Measurements from ENCODE around the gene C12orf56. TPM values are rescaled to one million over a fixed set of nuclear protein-coding genes. Genes with fewer than 3 reads are reported as not detected.

C12orf56 gene
- polyA plus RNA-seq, 1 donor (not counting 4 experiments of a cell fraction or from before 2014, with no cell fraction given) = 0.14 TPM

GRCh38 chr12:64229240-64229639 lies 161.3 kb downstream of the C12orf56 start:
- dilution Hi-C loops (cut with MboI; ENCODE audit: extremely low pct_ligation_motif_present, low sequenced_read_pairs) = no loop called here
- DNase-seq (ENCODE audit: low read depth, low spot score) = no peak
- H3K9me3 ChIP-seq (ENCODE audit: control insufficient read depth, low read depth, low read length) = no peaks in the 10 kb centered on the region

GRCh38 chr12:64225626-64226025 lies 164.9 kb downstream of the C12orf56 start:
- Histone ChIP-seq H3K4me1 (ENCODE audit: control insufficient read depth, extremely low read depth, insufficient read depth, low read length) (peaks cover 10% of the 10 kb centered on the region), H3K27me3 (ENCODE audit: control insufficient read depth, extremely low read depth, insufficient read depth, low read length) (no peaks in the 10 kb centered on the region), H3K36me3 (ENCODE audit: control insufficient read depth in 2 of 2, extremely low read depth in 1 of 2, insufficient read depth in 2 of 2, low read length in 2 of 2) (no peaks in the 10 kb centered on the region), H3K9ac (ENCODE audit: control insufficient read depth, extremely low read depth, insufficient read depth, low read length) (no peak overlapping the region), H3K79me2 (ENCODE audit: control insufficient read depth, insufficient read depth, low read length) (peaks cover 8% of the 10 kb centered on the region), H4K20me1 (ENCODE audit: control insufficient read depth, extremely low read depth, insufficient read depth, low read length) (no peaks in the 10 kb centered on the region), H3K4me2 (ENCODE audit: control insufficient read depth, extremely low read depth, insufficient read depth, low read depth, low read length) (no peak overlapping the region), H2AFZ (ENCODE audit: control insufficient read depth, low read length) (no peak overlapping the region), H3K4me3 (ENCODE audit: control insufficient read depth in 2 of 3, extremely low read depth in 1 of 3, insufficient read depth in 2 of 3, low read depth in 1 of 3, low read length in 3 of 3) (no peak overlapping the region), H3K27ac (ENCODE audit: control insufficient read depth, insufficient read depth, low read length) (no peak overlapping the region), H3K9me1 (ENCODE audit: control insufficient read depth, extremely low read depth, insufficient read depth, low read length) (no peaks in the 10 kb centered on the region), H3K9me3 (ENCODE audit: control insufficient read depth, low read depth, low read length) (no peaks in the 10 kb centered on the region)
- no peak for DNase-seq (ENCODE audit: low read depth, low spot score)
- dilution Hi-C loops (cut with MboI; ENCODE audit: extremely low pct_ligation_motif_present, low sequenced_read_pairs) = no loop called here
- no peak for FAIRE-seq
- no peak for TF ChIP-seq CTCF (optimal IDR thresholded peaks at IDR 0.05 in 1 of 3, IDR thresholded peaks at IDR 0.05 in 1 of 3, conservative IDR thresholded peaks at IDR 0.05 in 1 of 3; ENCODE audit: extremely low read depth in 1 of 3, insufficient read depth in 2 of 3, low read length in 3 of 3)
- no peak for TF ChIP-seq EZH2 (IDR thresholded peaks at IDR 0.05; ENCODE audit: low read length)

More at GRCh38 chr12:64229240-64229639, 161.3 kb downstream of the C12orf56 start:
- Histone ChIP-seq H3K4me3 (ENCODE audit: control insufficient read depth in 2 of 3, extremely low read depth in 1 of 3, insufficient read depth in 2 of 3, low read depth in 1 of 3, low read length in 3 of 3) (no peak overlapping the region), H3K79me2 (ENCODE audit: control insufficient read depth, insufficient read depth, low read length) (no peaks in the 10 kb centered on the region), H3K9ac (ENCODE audit: control insufficient read depth, extremely low read depth, insufficient read depth, low read length) (no peak overlapping the region), H3K4me2 (ENCODE audit: control insufficient read depth, extremely low read depth, insufficient read depth, low read depth, low read length) (no peak overlapping the region), H3K4me1 (ENCODE audit: control insufficient read depth, extremely low read depth, insufficient read depth, low read length) (no peaks in the 10 kb centered on the region), H4K20me1 (ENCODE audit: control insufficient read depth, extremely low read depth, insufficient read depth, low read length) (no peaks in the 10 kb centered on the region), H3K9me1 (ENCODE audit: control insufficient read depth, extremely low read depth, insufficient read depth, low read length) (no peaks in the 10 kb centered on the region), H2AFZ (ENCODE audit: control insufficient read depth, low read length) (no peak overlapping the region), H3K36me3 (ENCODE audit: control insufficient read depth in 2 of 2, extremely low read depth in 1 of 2, insufficient read depth in 2 of 2, low read length in 2 of 2) (no peaks in the 10 kb centered on the region), H3K27me3 (ENCODE audit: control insufficient read depth, extremely low read depth, insufficient read depth, low read length) (no peaks in the 10 kb centered on the region), H3K27ac (ENCODE audit: control insufficient read depth, insufficient read depth, low read length) (no peak overlapping the region)
- no peak for FAIRE-seq
- TF ChIP-seq EZH2 (IDR thresholded peaks at IDR 0.05; ENCODE audit: low read length) (no peak), CTCF (optimal IDR thresholded peaks at IDR 0.05 in 1 of 3, IDR thresholded peaks at IDR 0.05 in 1 of 3, conservative IDR thresholded peaks at IDR 0.05 in 1 of 3; ENCODE audit: extremely low read depth in 1 of 3, insufficient read depth in 2 of 3, low read length in 3 of 3) (no peak)

All from keratinocyte (primary cell).